ENCODE data around the gene CRB3. TPM values are rescaled to one million over a fixed set of nuclear protein-coding genes. Genes with fewer than 3 reads are reported as not detected.

CRB3 gene
- total and polyA plus RNA-seq, 9 of the 15 experiments (the other 6 are each of a cell fraction or from before 2014, with no cell fraction given): 0.49 TPM; not detected in 8

DNA sequence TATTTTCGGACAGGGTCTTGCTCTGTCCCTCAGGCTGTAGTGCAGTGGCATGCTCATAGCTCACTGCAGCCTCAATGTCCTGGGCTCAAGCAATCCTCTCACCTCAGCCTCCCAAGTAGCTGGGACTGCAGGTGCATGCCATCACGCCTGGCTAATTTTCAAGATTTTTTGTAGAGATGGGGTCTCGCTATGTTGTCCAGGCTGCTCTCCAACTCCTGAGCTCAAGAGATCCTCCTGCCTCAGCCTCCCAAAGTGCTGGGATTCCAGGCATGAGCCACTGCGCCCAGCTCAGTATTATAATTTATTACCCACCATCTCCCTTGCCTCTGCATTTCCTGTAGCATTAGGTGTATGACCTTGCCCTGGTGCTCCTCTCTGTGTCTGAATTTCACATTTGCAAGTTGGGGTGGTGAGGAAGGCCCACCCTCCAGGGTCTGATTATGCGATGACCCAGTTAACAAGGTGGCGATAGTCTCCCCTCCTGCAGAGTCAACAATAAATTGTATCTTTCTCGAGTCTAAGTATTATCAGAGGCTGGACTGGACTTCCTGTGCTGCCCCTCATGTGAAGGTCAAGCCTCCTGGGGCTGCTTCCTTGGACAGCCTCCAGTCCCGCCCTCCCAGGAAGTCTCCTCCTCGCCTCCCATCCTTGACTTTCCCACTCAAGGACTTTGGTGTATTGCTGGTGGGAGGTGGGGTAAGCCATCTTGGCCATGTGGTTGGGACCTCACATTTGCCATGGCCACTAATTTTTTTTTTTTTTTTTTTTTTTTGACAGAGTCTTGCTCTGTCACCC is 39.5 kb downstream of the CRB3 start:
- Histone ChIP-seq H3K9me1 (ENCODE audit: control insufficient read depth, insufficient read depth, low read length) (peaks cover 1% of the 10 kb centered on the region), H3K9me3 (replicated peaks; ENCODE audit: control insufficient read depth, insufficient read depth, low read depth, low read length) (no peaks in the 10 kb centered on the region), H3K4me1 (replicated peaks in 1 of 2; ENCODE audit: control insufficient read depth in 2 of 2, insufficient read depth in 2 of 2, low read length in 2 of 2) (peaks cover 7 to 41% of the 10 kb centered on the region in 2 experiments; a peak in 4 of 5 replicates), H3K27ac (ENCODE audit: extremely low read depth, low read depth, low read length) (peak overlapping the region; percentile 53; the same call in 1 of the 3 replicates), H3K79me2 (ENCODE audit: control insufficient read depth, insufficient read depth, low read length) (no peaks in the 10 kb centered on the region), H3K27me3 (ENCODE audit: control insufficient read depth in 2 of 2, insufficient read depth in 2 of 2, low read length in 2 of 2) (no peaks in the 10 kb centered on the region), H3K4me2 (ENCODE audit: insufficient read depth, low read length) (no peak overlapping the region), H3K36me3 (ENCODE audit: control insufficient read depth, insufficient read depth, low read length) (no peaks in the 10 kb centered on the region), H4K20me1 (replicated peaks; ENCODE audit: control insufficient read depth, insufficient read depth, low read length) (no peaks in the 10 kb centered on the region), H2AFZ (ENCODE audit: low read depth, low read length) (peak overlapping the region; percentile 75), H3K9ac (ENCODE audit: insufficient read depth in 1 of 2, low read depth in 2 of 2, low read length in 2 of 2) (peak overlapping the region in 1 of 2 experiments; percentile 43; a peak in 1 of 4 replicates), H3K4me3 (no peak overlapping the region)
- ChIA-PET CTCF (ENCODE audit: low intra/inter-chr PET ratio) (no interaction called here), POLR2A (interaction anchor here (0.6 to 0.7 kb wide), 2 partner anchors 18 to 92 kb away, joined by 3 read pairs; no protein-coding TSS in a partner anchor)
- WGBS (ENCODE audit: insufficient coverage, low coverage, missing lambda C conversion rate): 63% methylated on average over 9 of the region's 9 CpGs
- peak; percentile 64 for FAIRE-seq
- no TSS peak for BruUV-seq (replicated peaks)
- in situ Hi-C loops (cut with MboI) (no loop called here), intact Hi-C loops (cut with micrococcal nuclease) (no loop called here)
- no peak for ATAC-seq
- DNase-seq (ENCODE audit: extremely low read depth in 1 of 4, low spot score in 3 of 4): peak in 3 of 4 experiments; percentile 28 to 51 (median 46)
- TF ChIP-seq, protein P1, sequence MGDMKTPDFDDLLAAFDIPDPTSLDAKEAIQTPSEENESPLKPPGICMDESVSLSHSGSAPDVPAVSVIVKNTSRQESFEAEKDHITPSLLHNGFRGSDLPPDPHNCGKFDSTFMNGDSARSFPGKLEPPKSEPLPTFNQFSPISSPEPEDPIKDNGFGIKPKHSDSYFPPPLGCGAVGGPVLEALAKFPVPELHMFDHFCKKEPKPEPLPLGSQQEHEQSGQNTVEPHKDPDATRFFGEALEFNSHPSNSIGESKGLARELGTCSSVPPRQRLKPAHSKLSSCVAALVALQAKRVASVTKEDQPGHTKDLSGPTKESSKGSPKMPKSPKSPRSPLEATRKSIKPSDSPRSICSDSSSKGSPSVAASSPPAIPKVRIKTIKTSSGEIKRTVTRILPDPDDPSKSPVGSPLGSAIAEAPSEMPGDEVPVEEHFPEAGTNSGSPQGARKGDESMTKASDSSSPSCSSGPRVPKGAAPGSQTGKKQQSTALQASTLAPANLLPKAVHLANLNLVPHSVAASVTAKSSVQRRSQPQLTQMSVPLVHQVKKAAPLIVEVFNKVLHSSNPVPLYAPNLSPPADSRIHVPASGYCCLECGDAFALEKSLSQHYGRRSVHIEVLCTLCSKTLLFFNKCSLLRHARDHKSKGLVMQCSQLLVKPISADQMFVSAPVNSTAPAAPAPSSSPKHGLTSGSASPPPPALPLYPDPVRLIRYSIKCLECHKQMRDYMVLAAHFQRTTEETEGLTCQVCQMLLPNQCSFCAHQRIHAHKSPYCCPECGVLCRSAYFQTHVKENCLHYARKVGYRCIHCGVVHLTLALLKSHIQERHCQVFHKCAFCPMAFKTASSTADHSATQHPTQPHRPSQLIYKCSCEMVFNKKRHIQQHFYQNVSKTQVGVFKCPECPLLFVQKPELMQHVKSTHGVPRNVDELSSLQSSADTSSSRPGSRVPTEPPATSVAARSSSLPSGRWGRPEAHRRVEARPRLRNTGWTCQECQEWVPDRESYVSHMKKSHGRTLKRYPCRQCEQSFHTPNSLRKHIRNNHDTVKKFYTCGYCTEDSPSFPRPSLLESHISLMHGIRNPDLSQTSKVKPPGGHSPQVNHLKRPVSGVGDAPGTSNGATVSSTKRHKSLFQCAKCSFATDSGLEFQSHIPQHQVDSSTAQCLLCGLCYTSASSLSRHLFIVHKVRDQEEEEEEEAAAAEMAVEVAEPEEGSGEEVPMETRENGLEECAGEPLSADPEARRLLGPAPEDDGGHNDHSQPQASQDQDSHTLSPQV (IDR thresholded peaks at IDR 0.05): peak; percentile 55
- TF ChIP-seq, protein P2, sequence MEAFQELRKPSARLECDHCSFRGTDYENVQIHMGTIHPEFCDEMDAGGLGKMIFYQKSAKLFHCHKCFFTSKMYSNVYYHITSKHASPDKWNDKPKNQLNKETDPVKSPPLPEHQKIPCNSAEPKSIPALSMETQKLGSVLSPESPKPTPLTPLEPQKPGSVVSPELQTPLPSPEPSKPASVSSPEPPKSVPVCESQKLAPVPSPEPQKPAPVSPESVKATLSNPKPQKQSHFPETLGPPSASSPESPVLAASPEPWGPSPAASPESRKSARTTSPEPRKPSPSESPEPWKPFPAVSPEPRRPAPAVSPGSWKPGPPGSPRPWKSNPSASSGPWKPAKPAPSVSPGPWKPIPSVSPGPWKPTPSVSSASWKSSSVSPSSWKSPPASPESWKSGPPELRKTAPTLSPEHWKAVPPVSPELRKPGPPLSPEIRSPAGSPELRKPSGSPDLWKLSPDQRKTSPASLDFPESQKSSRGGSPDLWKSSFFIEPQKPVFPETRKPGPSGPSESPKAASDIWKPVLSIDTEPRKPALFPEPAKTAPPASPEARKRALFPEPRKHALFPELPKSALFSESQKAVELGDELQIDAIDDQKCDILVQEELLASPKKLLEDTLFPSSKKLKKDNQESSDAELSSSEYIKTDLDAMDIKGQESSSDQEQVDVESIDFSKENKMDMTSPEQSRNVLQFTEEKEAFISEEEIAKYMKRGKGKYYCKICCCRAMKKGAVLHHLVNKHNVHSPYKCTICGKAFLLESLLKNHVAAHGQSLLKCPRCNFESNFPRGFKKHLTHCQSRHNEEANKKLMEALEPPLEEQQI (IDR thresholded peaks at IDR 0.05): no peak
- TF ChIP-seq MYC (IDR thresholded peaks at IDR 0.05; ENCODE audit: low read depth, low read length) (peak; percentile 31; the same call in 1 of the 2 replicates), MYC (CRISPR knock-in tag; IDR thresholded peaks at IDR 0.05; ENCODE audit: borderline replicate concordance, low read depth) (no peak), POLR2AphosphoS5 (IDR thresholded peaks at IDR 0.05; ENCODE audit: control insufficient read depth, insufficient read depth, low read depth, low read length) (no peak), LEF1 (IDR thresholded peaks at IDR 0.05) (no peak), EP400 (IDR thresholded peaks at IDR 0.05) (peak; percentile 30; the same call in 1 of the 2 replicates), ZBTB1 (CRISPR knock-in tag; IDR thresholded peaks at IDR 0.05; ENCODE audit: borderline replicate concordance, low read depth) (no peak)
- TF ChIP-seq, protein P3, sequence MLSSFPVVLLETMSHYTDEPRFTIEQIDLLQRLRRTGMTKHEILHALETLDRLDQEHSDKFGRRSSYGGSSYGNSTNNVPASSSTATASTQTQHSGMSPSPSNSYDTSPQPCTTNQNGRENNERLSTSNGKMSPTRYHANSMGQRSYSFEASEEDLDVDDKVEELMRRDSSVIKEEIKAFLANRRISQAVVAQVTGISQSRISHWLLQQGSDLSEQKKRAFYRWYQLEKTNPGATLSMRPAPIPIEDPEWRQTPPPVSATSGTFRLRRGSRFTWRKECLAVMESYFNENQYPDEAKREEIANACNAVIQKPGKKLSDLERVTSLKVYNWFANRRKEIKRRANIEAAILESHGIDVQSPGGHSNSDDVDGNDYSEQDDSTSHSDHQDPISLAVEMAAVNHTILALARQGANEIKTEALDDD (IDR thresholded peaks at IDR 0.05): no peak

Measured in K562 (cell line).